IPS-NIHi7 (cell line): ENCODE data around the gene KCNJ4.
"Not testable (repeated sequence)": the region's sequence is repeated elsewhere in the genome, so short reads cannot be mapped to it uniquely, and the experiment has no call there.

ENCODE experiments used
- DNase-seq: peaks from one replicate; pipeline ENCODE4 v3.0.0; 2012; ENCODE audit warnings: mixed read lengths; ENCODE audit errors: extremely low spot score

KCNJ4 gene

GRCh38 chr22:38471237-38471636 lies 16.2 kb upstream of the KCNJ4 start:
- DNase-seq: no peak

DNA sequence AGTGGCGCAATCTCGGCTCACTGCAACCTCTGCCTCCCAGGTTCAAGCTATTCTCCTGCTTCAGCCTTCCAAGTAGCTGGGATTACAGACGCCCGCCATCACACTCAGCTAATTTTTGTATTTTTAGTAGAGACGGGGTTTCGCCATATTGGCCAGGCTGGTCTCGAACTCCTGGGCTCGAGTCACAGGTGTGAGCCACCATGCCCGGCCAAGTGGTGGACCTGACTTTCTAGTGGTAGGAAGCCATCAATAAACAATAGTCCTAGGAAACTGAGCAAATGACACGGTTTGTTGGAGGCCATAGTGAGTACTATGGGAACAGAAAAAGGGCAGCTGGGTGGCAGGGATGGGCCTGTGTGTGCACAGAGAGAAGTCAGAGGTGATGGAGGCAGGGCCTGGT lies 15.2 kb upstream of the KCNJ4 start:
- not testable (repeated sequence) for DNase-seq

GRCh38 chr22:38469306-38469781 lies 14.3 kb upstream of the KCNJ4 start:
- DNase-seq: no peak

- peak; percentile 63 for DNase-seq
These were observed 13.7 kb upstream of the KCNJ4 start for GRCh38 chr22:38468443-38469305.

GRCh38 chr22:38467904-38468442 lies 13.0 kb upstream of the KCNJ4 start, which contains the start of gene KDELR3:
Gene KDELR3, plus strand, starts transcription at chr22:38468096. Its CDS starts 138 bp downstream, at chr22:38468234.
- peak; percentile 89 for DNase-seq

GRCh38 chr22:38467438-38467903 lies 12.5 kb upstream of the KCNJ4 start:
- no peak for DNase-seq

GRCh38 chr22:38465673-38466490 lies 10.9 kb upstream of the KCNJ4 start:
- DNase-seq: no peak

DNA sequence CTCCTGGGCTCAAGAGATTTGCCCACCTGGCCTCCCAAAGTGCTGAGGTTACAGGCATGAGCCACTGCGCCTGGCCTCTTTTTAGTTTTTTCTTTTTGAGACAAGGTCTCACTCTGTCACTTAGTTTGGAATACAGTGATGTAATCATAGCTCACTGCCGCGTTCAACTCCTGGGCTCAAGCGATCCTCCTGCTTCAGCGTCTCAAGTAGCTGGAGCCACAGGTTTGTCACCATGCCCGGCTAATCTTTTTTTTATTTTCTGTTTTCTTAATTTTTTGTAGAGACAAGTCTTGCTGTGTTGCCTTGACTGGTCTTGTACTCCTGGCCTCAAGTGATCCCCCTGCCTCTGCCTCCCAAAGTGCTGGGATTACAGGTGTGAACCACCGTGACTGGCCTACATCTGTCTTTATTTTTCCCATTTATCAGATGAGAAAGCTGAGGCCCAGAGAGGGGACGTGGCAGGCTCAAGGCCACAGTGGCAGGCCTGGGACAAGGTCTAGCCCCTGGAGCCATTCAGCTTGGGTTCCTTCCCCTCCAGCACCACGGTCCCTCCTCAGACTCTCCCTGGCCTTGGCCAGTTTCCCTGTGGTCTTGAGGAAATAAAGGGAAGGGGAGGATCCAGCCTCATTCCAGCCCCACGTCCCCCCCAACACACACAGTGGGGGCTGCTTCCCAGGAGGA lies 10.1 kb upstream of the KCNJ4 start:
- DNase-seq: no peak

DNA sequence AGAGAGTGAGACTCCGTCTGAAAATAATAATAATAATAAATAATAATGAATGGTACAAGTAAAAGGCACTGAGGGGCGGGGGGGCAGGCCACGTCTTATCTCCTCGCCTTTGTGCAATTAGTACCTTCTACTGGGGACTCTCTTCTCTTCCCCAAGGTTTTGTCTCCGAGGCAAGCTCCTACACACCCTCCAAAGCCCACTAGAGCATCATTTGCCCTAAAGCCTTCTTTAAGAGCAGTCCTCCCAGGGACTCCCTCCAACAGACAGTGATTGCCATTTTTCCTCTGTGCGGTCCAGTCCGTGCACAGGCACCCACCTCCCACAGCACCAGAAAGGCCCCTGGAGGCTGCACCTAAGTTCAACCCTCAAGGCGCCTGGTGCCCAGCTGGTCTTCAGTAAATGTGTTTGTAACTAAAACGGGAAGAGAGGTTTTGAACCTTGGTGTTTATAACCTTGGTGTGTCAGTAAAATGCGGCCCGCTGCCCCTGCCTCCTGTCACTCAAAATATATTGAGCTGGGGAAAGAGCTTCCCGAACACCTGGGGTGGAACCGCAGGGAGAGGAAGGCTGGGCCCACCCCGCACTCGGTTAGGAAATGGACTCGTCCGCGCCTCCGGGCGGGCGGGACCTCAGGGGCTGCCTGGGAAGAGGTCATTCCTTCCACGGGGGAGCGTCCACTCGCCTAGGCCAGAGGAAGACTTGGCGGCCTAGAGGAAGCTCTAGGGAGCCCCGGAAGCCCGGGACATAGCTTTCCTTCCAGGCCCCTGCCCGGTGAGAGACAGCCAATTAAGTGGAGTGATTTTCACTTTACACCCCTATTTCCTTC lies 8.2 kb upstream of the KCNJ4 start:
- peak; percentile 73 for DNase-seq

DNA sequence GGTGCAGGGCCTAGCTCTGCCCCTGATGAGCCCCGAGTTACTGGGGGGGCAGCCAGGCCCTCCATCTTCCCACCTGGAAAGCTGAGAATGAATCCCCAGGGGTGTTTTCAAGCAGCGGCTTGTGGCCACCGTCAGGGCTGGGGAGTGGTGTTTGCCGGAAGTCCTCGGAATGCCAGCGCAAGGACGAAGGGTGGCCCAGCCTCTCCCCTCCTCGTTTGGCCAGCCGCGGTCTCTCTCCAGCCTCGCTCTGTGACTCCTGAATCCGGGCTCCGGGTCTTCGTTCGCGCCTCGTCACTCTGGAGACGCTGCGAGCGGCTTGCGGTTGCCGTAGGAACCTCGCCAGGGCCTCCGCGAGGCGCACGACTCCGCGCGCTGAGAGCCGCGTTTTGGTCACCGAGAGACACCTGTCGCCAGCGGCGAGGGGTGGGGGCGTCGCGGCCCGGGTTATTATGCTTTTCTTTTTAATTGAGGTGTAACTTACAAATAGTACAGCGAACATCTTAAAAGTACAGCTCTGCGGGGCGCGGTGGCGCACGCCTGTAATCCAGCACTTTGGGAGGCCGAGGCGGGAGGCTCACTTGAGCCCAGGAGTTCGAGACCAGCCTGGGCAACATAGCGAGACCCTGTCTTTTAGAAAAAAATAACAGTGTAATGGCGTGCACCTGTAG lies 6.5 kb upstream of the KCNJ4 start:
- DNase-seq: peak; percentile 92

DNA sequence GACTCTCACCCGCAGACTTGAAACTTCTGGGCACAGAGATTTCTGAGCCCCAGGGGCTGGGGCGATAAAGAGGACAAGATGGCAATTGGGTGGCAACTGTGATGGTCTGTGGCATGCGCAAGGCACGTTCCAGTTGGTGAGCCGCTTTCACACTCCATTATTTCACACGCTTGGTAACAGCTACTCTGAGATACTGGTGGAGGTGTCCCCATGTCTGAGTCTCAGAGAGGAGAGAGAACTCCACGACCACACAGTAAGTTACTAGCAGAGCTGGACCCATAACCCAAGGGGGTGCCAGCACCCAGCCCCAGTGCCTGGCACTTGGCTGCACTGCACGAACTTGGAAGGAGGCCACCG lies 6.0 kb upstream of the KCNJ4 start:
- DNase-seq: no peak

DNA sequence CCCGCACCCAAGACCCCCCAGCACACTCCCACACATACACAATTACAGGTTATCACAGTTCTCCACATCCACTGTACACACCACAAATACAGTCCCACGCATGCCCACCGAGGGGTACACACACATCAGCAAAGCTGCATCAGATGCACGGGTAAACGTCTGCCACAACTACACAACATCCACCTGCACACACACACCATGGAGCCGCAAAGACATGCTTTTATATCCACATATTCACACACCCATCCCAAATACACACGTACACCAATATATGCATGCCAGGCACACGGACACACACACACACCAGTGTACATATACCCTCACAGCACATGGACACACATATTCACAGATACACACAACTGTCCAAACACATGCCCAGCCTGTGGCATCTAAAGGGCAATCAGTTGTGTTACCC lies 5.4 kb upstream of the KCNJ4 start:
- no peak for DNase-seq

DNA sequence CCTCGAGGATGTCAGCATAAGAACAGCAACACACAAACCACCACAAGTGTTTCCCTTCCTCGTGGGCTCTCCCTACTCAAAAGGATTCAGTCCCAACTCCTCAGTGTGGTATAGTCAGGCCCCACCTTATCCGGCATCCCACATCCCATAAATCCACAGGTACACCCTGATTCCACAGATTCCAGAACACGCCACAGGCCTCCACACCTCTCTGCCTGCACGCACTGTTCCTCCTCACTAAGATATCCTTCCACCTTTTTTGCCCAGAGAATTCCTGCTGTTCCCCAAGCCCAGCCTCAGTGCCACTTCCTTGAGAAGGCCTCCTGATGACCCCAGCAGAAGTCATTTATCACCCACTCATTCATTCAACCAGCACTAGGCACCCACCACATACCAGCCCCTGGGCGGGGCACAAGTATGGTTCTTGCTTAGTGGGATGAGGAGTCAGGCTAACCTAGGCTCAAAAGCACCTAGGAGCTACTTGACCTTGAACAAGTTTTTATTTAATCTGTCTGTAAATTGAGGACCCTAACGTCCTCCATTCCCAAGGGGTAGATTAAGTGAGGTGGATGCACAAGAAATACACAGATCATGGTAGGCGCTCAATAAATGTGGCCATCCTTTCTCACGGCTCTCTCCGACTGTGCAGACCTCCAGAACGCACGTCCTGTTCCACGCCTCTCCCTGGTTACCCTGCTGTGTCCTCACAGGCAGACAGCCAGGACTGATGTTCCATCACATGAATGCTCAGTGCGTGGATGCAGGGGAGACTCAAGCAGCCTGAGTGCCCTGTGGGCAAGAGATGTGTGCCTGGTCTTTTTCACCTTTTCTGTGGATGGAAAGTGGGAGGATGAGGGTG lies 2.1 kb upstream of the KCNJ4 start:
- DNase-seq: no peak

DNA sequence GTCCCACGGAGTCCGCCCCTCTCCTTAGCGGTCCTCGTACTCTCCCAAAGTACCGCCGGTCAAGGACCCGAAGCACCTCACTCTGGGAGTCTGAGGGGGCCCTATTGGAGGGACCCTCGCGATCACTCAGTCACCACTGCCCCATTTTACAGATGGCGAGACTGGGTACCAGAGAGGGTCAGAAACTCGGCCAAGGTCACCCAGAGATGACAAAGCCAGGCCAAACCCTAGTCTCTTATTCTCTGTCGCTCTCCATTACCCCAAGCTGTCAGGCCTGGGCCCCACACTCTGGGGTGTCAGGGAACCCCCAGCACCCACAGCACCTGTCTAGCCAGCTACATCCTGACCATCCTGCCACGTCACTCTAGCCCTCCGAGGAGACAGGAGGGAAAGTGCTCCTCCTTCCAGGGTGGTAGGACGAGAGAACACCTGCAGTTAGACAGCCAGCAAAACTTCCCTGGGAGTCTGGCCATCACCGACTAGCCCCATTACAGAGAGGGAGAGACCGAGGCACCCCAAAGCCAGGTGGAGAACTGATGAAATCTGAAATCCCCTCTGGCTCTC lies 1.4 kb upstream of the KCNJ4 start:
- no peak for DNase-seq

- DNase-seq: peak; percentile 82
These were observed 702 bp upstream of the KCNJ4 start for GRCh38 chr22:38455530-38456271.

GRCh38 chr22:38454353-38455075 lies 485 bp downstream of the KCNJ4 start:
- DNase-seq: no peak

- DNase-seq: no peak
These were observed 1.0 kb downstream of the KCNJ4 start for GRCh38 chr22:38453996-38454352.
